ENCODE measurements around the gene USP53.
"Not testable (repeated sequence)": the region's sequence is repeated elsewhere in the genome, so short reads cannot be mapped to it uniquely, and the experiment has no call there.

Gene USP53

GRCh38 chr4:119227690-119228089, 15.2 kb downstream of the USP53 start:
- in situ Hi-C loops (cut with MboI; ENCODE audit: low sequenced_read_pairs): no loop called here

- in situ Hi-C loops (cut with MboI; ENCODE audit: low sequenced_read_pairs): no loop called here
Observed at GRCh38 chr4:119228406-119228805, 15.9 kb downstream of the USP53 start.

GRCh38 chr4:119229908-119230687, 17.6 kb downstream of the USP53 start:
- in situ Hi-C loops (cut with MboI; ENCODE audit: low sequenced_read_pairs): no loop called here

- in situ Hi-C loops (cut with MboI; ENCODE audit: low sequenced_read_pairs): no loop called here
Observed at GRCh38 chr4:119231491-119231890, 19.0 kb downstream of the USP53 start.

- in situ Hi-C loops (cut with MboI; ENCODE audit: low sequenced_read_pairs): no loop called here
Observed at GRCh38 chr4:119232286-119232685, 19.8 kb downstream of the USP53 start.

- in situ Hi-C loops (cut with MboI; ENCODE audit: low sequenced_read_pairs): no loop called here
Observed at GRCh38 chr4:119233191-119233590, 20.7 kb downstream of the USP53 start.

- in situ Hi-C loops (cut with MboI; ENCODE audit: low sequenced_read_pairs): no loop called here
Observed at GRCh38 chr4:119233750-119234149, 21.2 kb downstream of the USP53 start.

- in situ Hi-C loops (cut with MboI; ENCODE audit: low sequenced_read_pairs): no loop called here
Observed at GRCh38 chr4:119237201-119237600, 24.7 kb downstream of the USP53 start.

- in situ Hi-C loops (cut with MboI; ENCODE audit: low sequenced_read_pairs): no loop called here
Observed at GRCh38 chr4:119237642-119238041, 25.1 kb downstream of the USP53 start.

GRCh38 chr4:119238068-119238722, 25.7 kb downstream of the USP53 start:
- in situ Hi-C loops (cut with MboI; ENCODE audit: low sequenced_read_pairs): no loop called here

- in situ Hi-C loops (cut with MboI; ENCODE audit: low sequenced_read_pairs): no loop called here
Observed at GRCh38 chr4:119240128-119240527, 27.6 kb downstream of the USP53 start.

GRCh38 chr4:119240568-119240967, 28.1 kb downstream of the USP53 start:
- in situ Hi-C loops (cut with MboI; ENCODE audit: low sequenced_read_pairs): no loop called here

- in situ Hi-C loops (cut with MboI; ENCODE audit: low sequenced_read_pairs): no loop called here
Observed at GRCh38 chr4:119242417-119242816, 29.9 kb downstream of the USP53 start.

GRCh38 chr4:119243868-119244267, 31.4 kb downstream of the USP53 start:
- in situ Hi-C loops (cut with MboI; ENCODE audit: low sequenced_read_pairs): no loop called here

- in situ Hi-C loops (cut with MboI; ENCODE audit: low sequenced_read_pairs): no loop called here
Observed at GRCh38 chr4:119244344-119244743, 31.8 kb downstream of the USP53 start.

GRCh38 chr4:119244832-119245231, 32.3 kb downstream of the USP53 start:
- in situ Hi-C loops (cut with MboI; ENCODE audit: low sequenced_read_pairs): no loop called here

- in situ Hi-C loops (cut with MboI; ENCODE audit: low sequenced_read_pairs): no loop called here
Observed at GRCh38 chr4:119246177-119246733, 33.7 kb downstream of the USP53 start.

- in situ Hi-C loops (cut with MboI; ENCODE audit: low sequenced_read_pairs): not testable (repeated sequence)
Observed at GRCh38 chr4:119251037-119251436, 38.5 kb downstream of the USP53 start.

GRCh38 chr4:119255223-119255622, 42.7 kb downstream of the USP53 start:
- in situ Hi-C loops (cut with MboI; ENCODE audit: low sequenced_read_pairs): not testable (repeated sequence)

- in situ Hi-C loops (cut with MboI; ENCODE audit: low sequenced_read_pairs): no loop called here
Observed at GRCh38 chr4:119260528-119260927, 48.0 kb downstream of the USP53 start.

GRCh38 chr4:119261986-119262385, 49.5 kb downstream of the USP53 start:
- in situ Hi-C loops (cut with MboI; ENCODE audit: low sequenced_read_pairs): no loop called here

GRCh38 chr4:119264743-119265142, 52.2 kb downstream of the USP53 start:
- in situ Hi-C loops (cut with MboI; ENCODE audit: low sequenced_read_pairs): no loop called here
